HEK293 (cell line): ENCODE results near the gene NFIB.

Experiments used
- CTCF ChIA-PET: fragments of 350-600 bp; formaldehyde crosslinking; extraction: SDS; loops from one replicate; lab custom pipeline; 2021; ENCODE audit warnings: antibody characterized with exemption; lab: Yijun Ruan, JAX
- POLR2A ChIA-PET: fragments of 300-600 bp; formaldehyde crosslinking; extraction: SDS; loops from one replicate; lab custom pipeline; 2020; ENCODE audit warnings: antibody characterized with exemption, inconsistent platforms; lab: Yijun Ruan, JAX
- H3K27ac ChIP-seq: fragments of 200-500 bp; sonication (Bioruptor generic); 2 replicates; pipeline ENCODE4 v1.5.1; 2014; ENCODE audit warnings: low read depth, low read length, control low read depth, inconsistent platforms; ENCODE audit errors: extremely low read depth
- H3K36me3 ChIP-seq, 2 experiments: fragments of 200-500 bp in 1 of 2; sonication (Bioruptor generic) in 1 of 2; 1 replicate in 1 of 2; 2 replicates in 1 of 2; pipeline ENCODE4 v1.5.1; 2014 to 2017; ENCODE audit warnings: inconsistent platforms in 2 of 2, low read length in 2 of 2; ENCODE audit not compliant: control insufficient read depth in 2 of 2, insufficient read depth in 1 of 2
- H3K4me1 ChIP-seq: fragments of 200-500 bp; sonication (Bioruptor generic); 2 replicates; pipeline ENCODE4 v1.5.1; 2014; ENCODE audit warnings: mild to moderate bottlenecking, low read length, inconsistent platforms; ENCODE audit not compliant: control insufficient read depth, insufficient read depth
- H3K4me3 ChIP-seq: 2 replicates; pipeline ENCODE4 v1.5.1; 2011; ENCODE audit warnings: low read depth, mild to moderate bottlenecking, control low read depth, low read length, moderate library complexity
- H3K9me3 ChIP-seq: fragments of 200-500 bp; sonication (Bioruptor generic); 2 replicates; pipeline ENCODE4 v1.5.1; 2014; ENCODE audit warnings: low read depth, low read length, inconsistent platforms; ENCODE audit not compliant: control insufficient read depth, insufficient read depth
- FEZF1 ChIP-seq: fragments of 450-650 bp; formaldehyde crosslinking; IDR thresholded peaks from 2 replicates; pipeline ENCODE4 v1.5.1; 2016; ENCODE audit warnings: missing biosample characterization, missing genetic modification characterization
- IKZF3 ChIP-seq: fragments of 450-650 bp; IDR thresholded peaks from 2 replicates; pipeline ENCODE4 v1.5.0; 2018; ENCODE audit warnings: missing biosample characterization, mild to moderate bottlenecking, missing genetic modification characterization, moderate library complexity
- MZF1 ChIP-seq: fragments of 450-650 bp; formaldehyde crosslinking; IDR thresholded peaks from 2 replicates; pipeline ENCODE4 v1.5.1; 2017; ENCODE audit warnings: missing biosample characterization, missing genetic modification characterization, borderline replicate concordance
- WT1 ChIP-seq: fragments of 450-650 bp; formaldehyde crosslinking; IDR thresholded peaks from 2 replicates; pipeline ENCODE4 v1.5.1; 2016; ENCODE audit warnings: missing biosample characterization, missing genetic modification characterization
- ZBTB1 ChIP-seq: fragments of 450-650 bp; formaldehyde crosslinking; IDR thresholded peaks from 2 replicates; pipeline ENCODE4 v1.5.1; 2016; ENCODE audit warnings: missing biosample characterization, missing genetic modification characterization
- ZBTB44 ChIP-seq: fragments of 450-650 bp; IDR thresholded peaks from 2 replicates; pipeline ENCODE4 v1.5.1; 2018; ENCODE audit warnings: missing biosample characterization, mild to moderate bottlenecking, missing genetic modification characterization
- ZIC2 ChIP-seq: fragments of 450-650 bp; formaldehyde crosslinking; IDR thresholded peaks from 2 replicates; pipeline ENCODE4 v1.5.1; 2016; ENCODE audit warnings: missing biosample characterization, missing genetic modification characterization
- ZNF214 ChIP-seq: fragments of 450-650 bp; formaldehyde crosslinking; IDR thresholded peaks from 2 replicates; pipeline ENCODE4 v1.5.1; 2017; ENCODE audit warnings: missing biosample characterization, mild to moderate bottlenecking, missing genetic modification characterization, borderline replicate concordance
- ZNF341 ChIP-seq: fragments of 450-650 bp; formaldehyde crosslinking; IDR thresholded peaks from 2 replicates; pipeline ENCODE4; 2016; ENCODE audit warnings: low read depth, missing biosample characterization, missing genetic modification characterization
- ZNF366 ChIP-seq: fragments of 450-650 bp; formaldehyde crosslinking; conservative IDR thresholded peaks from 2 replicates; pipeline ENCODE4 v1.5.1; 2016; ENCODE audit warnings: missing biosample characterization, missing genetic modification characterization
- ZNF37A ChIP-seq: fragments of 450-650 bp; IDR thresholded peaks from 2 replicates; pipeline ENCODE4 v1.5.1; 2018; ENCODE audit warnings: missing biosample characterization, missing genetic modification characterization
- ZNF398 ChIP-seq: fragments of 450-650 bp; formaldehyde crosslinking; IDR thresholded peaks from 2 replicates; pipeline ENCODE4 v1.5.1; 2017; ENCODE audit warnings: missing biosample characterization, missing genetic modification characterization
- ZNF521 ChIP-seq: fragments of 450-650 bp; formaldehyde crosslinking; IDR thresholded peaks from 2 replicates; pipeline ENCODE4 v1.5.1; 2017; ENCODE audit warnings: missing biosample characterization, mild to moderate bottlenecking, missing genetic modification characterization
- ZNF530 ChIP-seq: fragments of 450-650 bp; formaldehyde crosslinking; IDR thresholded peaks from 2 replicates; pipeline ENCODE4 v1.5.1; 2016; ENCODE audit warnings: low read depth, missing biosample characterization, missing genetic modification characterization
- ZNF600 ChIP-seq: fragments of 450-650 bp; formaldehyde crosslinking; IDR thresholded peaks from 2 replicates; pipeline ENCODE4 v1.5.1; 2016; ENCODE audit warnings: missing biosample characterization, missing genetic modification characterization
- ZNF777 ChIP-seq: fragments of 450-650 bp; formaldehyde crosslinking; IDR thresholded peaks from 2 replicates; pipeline ENCODE4 v1.5.1; 2017; ENCODE audit warnings: missing biosample characterization, missing genetic modification characterization, borderline replicate concordance
- ZSCAN23 ChIP-seq: fragments of 450-650 bp; formaldehyde crosslinking; IDR thresholded peaks from 2 replicates; pipeline ENCODE4 v1.5.1; 2016; ENCODE audit warnings: missing biosample characterization, missing genetic modification characterization

The NFIB gene

GRCh38 chr9:14209399-14210345 is 104.3 kb downstream of the NFIB start (continued):
- peak; percentile 90 for TF ChIP-seq IKZF3 (tag by site-specific recombination)
- TF ChIP-seq ZNF341 (tag by site-specific recombination), result peak; percentile 41; the same call in 1 of the 2 replicates
- peak; percentile 19; the same call in 1 of the 2 replicates for TF ChIP-seq ZSCAN23
- peak; percentile 64; the same call in 1 of the 2 replicates for TF ChIP-seq MZF1
- no peak for TF ChIP-seq ZNF777 (tag by site-specific recombination)
- no peak for TF ChIP-seq ZBTB1 (tag by site-specific recombination)
- TF ChIP-seq ZNF530 (tag by site-specific recombination), result no peak
- TF ChIP-seq, all 188 proteins: peak for 62

GRCh38 chr9:14207352-14207995 is 106.5 kb downstream of the NFIB start:
- no peaks in the 10 kb centered on the region for H3K9me3 ChIP-seq
- TF ChIP-seq ZIC2 (tag by site-specific recombination), result peak; percentile 99
- peak; percentile 76 for TF ChIP-seq FEZF1
- 0 out of 2 replicates have a peak, but pooled peaks have one; percentile 43 for TF ChIP-seq MZF1
- no peak for TF ChIP-seq ZNF214
- TF ChIP-seq ZNF521 (tag by site-specific recombination), result no peak
- peak; percentile 81 for TF ChIP-seq WT1 (tag by site-specific recombination)
- 0 out of 2 replicates have a peak, but pooled peaks have one; percentile 14 for TF ChIP-seq ZNF600 (tag by site-specific recombination)
- TF ChIP-seq ZBTB44 (tag by site-specific recombination), result peak; percentile 75
- TF ChIP-seq, all 188 proteins: peak for 6
- H3K4me1 ChIP-seq, result peaks cover 40% of the 10 kb centered on the region
- no peak overlapping the region; the same call in 1 of the 2 replicates for H3K27ac ChIP-seq
- ChIA-PET CTCF (no interaction called here), POLR2A (no interaction called here)
- H3K4me3 ChIP-seq, result no peak overlapping the region
- no peaks in the 10 kb centered on the region for H3K36me3 ChIP-seq

GRCh38 chr9:14205463-14205862 is 108.5 kb downstream of the NFIB start:
- POLR2A ChIA-PET, result interaction anchor here (0.7 to 1.9 kb wide), 6 partner anchors 8 to 111 kb away, joined by 3 to 6 read pairs (median 3); no protein-coding TSS in a partner anchor
- H3K4me3 ChIP-seq, result no peak overlapping the region
- no peak for TF ChIP-seq ZNF398 (tag by site-specific recombination)
- no peak for TF ChIP-seq ZNF37A (tag by site-specific recombination)
- TF ChIP-seq ZNF366 (tag by site-specific recombination), result 0 out of 2 replicates have a peak, but pooled peaks have one; percentile 12
- no peaks in the 10 kb centered on the region for H3K9me3 ChIP-seq
- CTCF ChIA-PET, result interaction anchor here (0.7 kb wide), 3 partner anchors 17 to 340 kb away, joined by 3 to 7 read pairs (median 3); no protein-coding TSS in a partner anchor
- H3K27ac ChIP-seq, result no peak overlapping the region
- H3K4me1 ChIP-seq, result peaks cover 37% of the 10 kb centered on the region
- H3K36me3 ChIP-seq, result no peaks in the 10 kb centered on the region
